PC-3 (cell line): ENCODE measurements around the gene TGM2.

Experiments used
- CTCF ChIP-seq: fragments of 300-600 bp; sonication (generic); conservative IDR thresholded peaks from 2 replicates; pipeline ENCODE4 v1.5.1; 2017; ENCODE audit warnings: antibody characterized with exemption, low read depth, mild to moderate bottlenecking, low read length
- EZH2 ChIP-seq: fragments of 300-600 bp; sonication (generic); IDR thresholded peaks from one replicate; pipeline ENCODE4 v1.6.1; 2017; ENCODE audit warnings: antibody characterized with exemption, mild to moderate bottlenecking, low read length; ENCODE audit not compliant: unreplicated experiment
- EZH2phosphoT487 ChIP-seq: fragments of 300-600 bp; sonication (generic); IDR thresholded peaks from 2 replicates; pipeline ENCODE4 v1.6.1; 2018; ENCODE audit warnings: mild to moderate bottlenecking, antibody characterized with exemption, low read length, borderline replicate concordance

GRCh38 chr20:38167328-38167850 is 2.3 kb upstream of the TGM2 start:
- TF ChIP-seq CTCF (no peak), EZH2 (no peak), EZH2phosphoT487 (no peak)
